Measurements from ENCODE around the gene AKTIP. TPM values are rescaled to one million over a fixed set of nuclear protein-coding genes. Genes with fewer than 3 reads are reported as not detected.
"Not testable (repeated sequence)": the region's sequence is repeated elsewhere in the genome, so short reads cannot be mapped to it uniquely, and the experiment has no call there.

Gene AKTIP
- total RNA-seq, result 85.5 TPM

GRCh38 chr16:53502331-53503269 is at the start of gene AKTIP:
Gene AKTIP, minus strand, starts transcription at chr16:53503209. Its CDS starts 2,950 bp downstream, at chr16:53500259.
- DNase-seq, result peak; percentile 47

DNA sequence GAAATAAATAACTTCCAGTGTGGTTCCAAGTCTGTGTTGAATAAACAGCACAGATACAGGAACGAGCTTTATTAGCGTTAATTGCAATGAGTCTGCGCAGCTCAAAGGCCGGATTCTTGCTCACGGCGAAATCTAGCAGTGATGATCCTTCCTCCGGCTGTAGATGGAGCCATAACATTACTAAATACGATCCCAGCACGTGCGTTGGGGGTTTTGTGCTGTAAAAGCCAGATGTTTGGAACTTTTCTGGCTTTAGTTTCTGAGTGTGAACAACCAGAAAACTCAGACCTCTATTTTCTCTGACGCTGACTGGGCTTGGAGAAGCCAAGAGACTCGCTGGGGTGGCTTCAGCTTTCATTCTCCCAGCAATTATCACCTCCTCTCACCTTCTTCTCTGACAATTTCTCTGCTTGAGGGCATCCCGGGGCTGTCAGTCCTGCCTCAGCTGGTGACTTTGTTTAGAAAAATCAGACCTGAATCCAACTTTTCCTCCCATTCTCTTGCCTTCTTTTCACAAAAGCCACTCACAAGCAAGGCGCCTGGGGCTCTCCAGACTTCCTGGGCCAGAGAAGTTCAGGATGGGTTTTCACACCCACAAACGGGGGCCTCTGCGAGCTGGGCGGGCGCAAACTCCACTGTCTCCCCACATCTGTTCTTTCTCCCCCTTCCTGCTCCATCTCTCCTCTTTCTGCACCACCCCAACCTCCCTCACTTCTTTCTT is 47.1 kb upstream of the AKTIP start:
- DNase-seq, result peak; percentile 94

GRCh38 chr16:53546988-53547391 is 44.0 kb upstream of the AKTIP start:
- DNase-seq, result no peak

DNA sequence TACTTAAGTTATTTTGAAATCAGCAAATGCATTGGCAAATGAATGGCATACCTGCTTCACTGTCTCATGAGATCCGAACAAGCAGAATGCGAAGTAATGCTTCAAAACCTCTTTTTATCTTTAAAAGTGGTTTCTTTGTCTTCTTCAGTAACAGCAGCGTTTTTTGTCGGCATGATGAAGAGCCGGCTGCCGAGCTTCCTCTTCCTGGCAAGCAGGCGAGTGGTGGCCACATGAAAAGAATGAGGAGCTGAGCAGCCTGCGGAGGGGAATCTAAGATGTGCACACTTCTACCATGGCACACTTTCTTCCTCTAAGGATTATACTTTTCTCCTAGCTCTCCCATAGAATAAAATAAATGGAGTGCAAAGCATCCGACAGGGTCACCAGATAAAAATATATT is 42.4 kb upstream of the AKTIP start:
- no peak for DNase-seq

GRCh38 chr16:53542283-53542682 is 39.3 kb upstream of the AKTIP start:
- DNase-seq, result no peak

- DNase-seq, result no peak
These were observed 38.3 kb upstream of the AKTIP start for GRCh38 chr16:53541326-53541725.

DNA sequence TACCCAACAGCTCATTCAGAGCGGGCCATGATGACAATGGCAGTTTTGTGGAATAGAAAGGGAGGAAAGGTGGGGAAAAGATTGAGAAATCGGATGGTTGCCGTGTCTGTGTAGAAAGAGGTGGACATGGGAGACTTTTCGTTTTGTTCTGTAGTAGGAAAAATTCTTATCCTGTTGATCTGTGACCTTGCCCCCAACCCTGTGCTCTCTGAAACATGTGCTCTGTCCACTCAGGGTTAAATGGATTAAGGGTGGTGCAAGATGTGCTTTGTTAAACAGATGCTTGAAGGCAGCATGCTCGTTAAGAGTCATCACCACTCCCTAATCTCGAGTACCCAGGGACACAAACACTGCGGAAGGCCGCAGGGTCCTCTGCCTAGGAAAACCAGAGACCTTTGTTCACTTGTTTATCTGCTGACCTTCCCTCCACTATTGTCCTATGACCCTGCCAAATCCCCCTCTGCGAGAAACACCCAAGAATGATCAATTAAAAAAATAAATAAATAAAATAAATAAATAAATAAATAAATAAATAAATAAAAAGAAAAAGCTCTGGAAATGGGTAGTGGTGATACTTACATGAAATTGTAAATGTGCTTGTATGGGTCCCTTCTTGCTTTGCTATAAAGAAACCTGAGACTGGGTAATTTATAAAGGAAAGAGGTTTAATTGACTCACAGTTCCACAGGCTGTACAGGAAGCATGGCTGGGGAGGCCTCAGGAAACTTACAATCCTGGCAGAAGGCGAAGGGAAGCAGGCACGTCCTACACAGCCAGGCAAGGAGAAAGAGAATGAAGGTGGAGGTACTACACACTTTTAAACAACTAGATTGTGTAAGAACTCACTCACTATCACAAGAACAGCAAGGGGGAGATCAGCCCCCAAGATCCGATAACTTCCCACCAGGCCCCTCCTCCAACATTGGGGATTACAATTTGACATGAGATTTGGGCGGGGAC is 37.0 kb upstream of the AKTIP start:
- DNase-seq, result not testable (repeated sequence)

GRCh38 chr16:53539346-53539745 is 36.3 kb upstream of the AKTIP start:
- DNase-seq, result not testable (repeated sequence)

- DNase-seq, result no peak
These were observed 34.6 kb upstream of the AKTIP start for GRCh38 chr16:53537626-53538025.

DNA sequence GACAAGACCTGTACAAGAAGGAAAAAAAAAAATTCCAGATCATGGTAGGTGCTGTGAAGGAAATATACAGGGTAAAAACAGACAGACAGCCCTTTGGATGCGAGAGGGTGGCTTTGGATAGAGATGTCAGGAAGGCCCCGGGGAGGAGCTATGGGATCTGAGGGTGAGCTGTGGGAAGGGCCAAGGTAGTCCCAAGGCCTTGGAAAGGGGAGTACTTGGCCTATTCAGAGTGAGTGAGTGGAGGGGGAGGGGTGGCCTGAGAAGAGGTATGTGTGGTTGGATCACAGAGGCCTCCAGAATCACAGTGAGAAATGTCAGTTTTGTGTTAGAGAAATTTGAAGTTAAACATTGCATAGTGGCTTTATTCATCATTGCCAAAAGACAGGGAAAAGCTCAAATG is 31.2 kb upstream of the AKTIP start:
- DNase-seq, result no peak

- no peak for DNase-seq
These were observed 27.7 kb upstream of the AKTIP start for GRCh38 chr16:53530741-53531140.

GRCh38 chr16:53530046-53530445 is 27.0 kb upstream of the AKTIP start:
- peak; percentile 25 for DNase-seq

- DNase-seq, result peak; percentile 81
These were observed 26.5 kb upstream of the AKTIP start for GRCh38 chr16:53529513-53529912.

- no peak for DNase-seq
These were observed 25.8 kb upstream of the AKTIP start for GRCh38 chr16:53528797-53529196.

- DNase-seq, result no peak
These were observed 21.1 kb upstream of the AKTIP start for GRCh38 chr16:53523971-53524548.

GRCh38 chr16:53523126-53523804 is 20.3 kb upstream of the AKTIP start:
- DNase-seq, result no peak

DNA sequence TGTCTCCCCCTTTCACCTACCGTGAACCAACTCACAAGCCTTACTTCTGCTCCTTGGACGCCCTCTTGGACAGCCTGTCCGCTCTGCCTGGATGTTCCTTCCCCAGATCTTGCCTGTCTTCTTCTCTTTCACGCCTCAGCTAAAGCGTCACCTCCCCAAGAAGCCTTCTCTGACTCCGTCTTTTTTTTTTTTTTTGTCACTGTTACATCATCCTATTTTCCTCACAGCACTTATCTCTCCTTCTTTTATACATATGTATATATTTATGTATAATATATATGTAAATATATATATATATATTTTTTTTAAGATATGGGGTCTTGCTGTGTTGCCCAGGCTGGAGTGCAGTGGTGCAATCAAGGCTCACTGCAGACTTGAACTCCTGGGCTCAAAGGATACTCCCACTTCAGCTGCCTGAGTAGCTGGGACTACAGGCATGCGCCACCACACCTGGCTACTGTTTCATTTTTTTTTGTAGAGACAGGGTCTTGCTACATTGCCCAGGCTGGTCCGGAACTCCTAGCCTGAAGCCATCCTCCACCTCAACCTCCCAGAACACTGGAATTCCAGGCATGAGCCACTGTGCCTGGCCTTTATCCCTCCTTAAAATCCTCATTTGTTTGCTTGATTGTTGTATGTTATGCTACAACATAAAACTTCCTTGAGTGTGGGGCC is 16.5 kb upstream of the AKTIP start:
- DNase-seq, result no peak

DNA sequence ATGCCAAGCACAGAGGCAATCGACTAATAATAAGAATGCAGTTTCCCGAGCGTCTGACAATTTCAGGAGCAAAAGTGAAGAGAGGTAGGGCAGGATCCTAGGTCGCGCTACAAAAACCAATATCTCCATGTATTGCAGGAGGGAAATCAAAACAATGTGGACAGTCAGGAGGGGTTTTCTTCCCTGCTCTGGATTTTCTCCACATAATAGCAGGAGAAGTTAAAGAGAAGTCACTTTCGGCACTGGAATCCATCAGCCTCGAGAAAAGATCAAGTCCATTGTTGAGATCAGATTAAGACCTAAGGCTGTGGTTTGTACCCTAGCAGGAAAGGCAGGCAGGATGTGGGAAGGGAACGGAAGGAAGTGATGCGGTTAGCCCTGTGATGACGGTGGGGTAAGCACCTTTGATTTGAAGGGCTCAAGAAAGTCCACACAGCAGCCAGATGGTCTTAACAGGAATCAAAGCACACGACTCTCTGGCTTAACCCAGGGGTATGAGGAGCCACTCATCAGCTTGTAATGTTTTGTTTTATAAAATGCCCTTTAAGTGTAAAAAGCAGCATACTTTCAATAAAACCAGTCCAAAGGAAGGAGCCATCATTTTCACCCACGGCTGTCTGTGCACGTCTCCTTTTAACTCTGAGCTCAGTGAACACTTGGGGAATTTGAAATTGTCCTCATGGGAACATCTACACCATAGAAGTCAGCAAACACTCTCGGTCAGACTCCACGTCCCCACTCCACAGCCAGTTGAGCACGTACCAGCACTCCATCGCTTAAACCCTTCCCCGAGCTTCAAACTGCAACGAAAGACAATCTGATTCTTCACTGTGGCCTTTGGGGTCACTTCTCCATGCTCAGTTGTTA is 15.8 kb upstream of the AKTIP start:
- no peak for DNase-seq

GRCh38 chr16:53517851-53518250 is 14.8 kb upstream of the AKTIP start:
- DNase-seq, result no peak

- DNase-seq, result no peak
These were observed 12.8 kb upstream of the AKTIP start for GRCh38 chr16:53515811-53516210.
